HUES64 (cell line): ENCODE measurements around the gene POMT2. TPM values are rescaled to one million over a fixed set of nuclear protein-coding genes. Genes with fewer than 3 reads are reported as not detected.

Source experiments
- H3K27ac ChIP-seq: 2 replicates; pipeline ENCODE4 v1.7.0; 2013; ENCODE audit warnings: low read depth, low read length, inconsistent platforms
- H3K27me3 ChIP-seq: 2 replicates; pipeline ENCODE4 v1.6.1; 2013; ENCODE audit warnings: mild to moderate bottlenecking, low read length; ENCODE audit not compliant: insufficient read depth
- H3K36me3 ChIP-seq: 2 replicates; pipeline ENCODE4 v1.6.1; 2013; ENCODE audit warnings: mild to moderate bottlenecking, low read length; ENCODE audit not compliant: insufficient read depth
- H3K4me1 ChIP-seq: 2 replicates; pipeline ENCODE4 v1.6.1; 2013; ENCODE audit warnings: mild to moderate bottlenecking, low read length, moderate library complexity; ENCODE audit not compliant: insufficient read depth
- H3K4me3 ChIP-seq: 2 replicates; pipeline ENCODE4 v1.5.1; 2013; ENCODE audit warnings: mild to moderate bottlenecking, low read length, moderate library complexity
- H3K9ac ChIP-seq: 2 replicates; pipeline ENCODE4 v1.6.1; 2013; ENCODE audit warnings: mild to moderate bottlenecking, low read depth, low read length
- H3K9me3 ChIP-seq: 2 replicates; pipeline ENCODE4 v1.6.1; 2013; ENCODE audit warnings: low read depth, low read length; ENCODE audit not compliant: insufficient read depth
- WGBS: fragments of 150-250, 120-280 bp; methylation state at CpG from one replicate; pipeline ENCODE4 v1.1.7; 2013; ENCODE audit warnings: missing lambda C conversion rate; 5-methylcytosine and 5-hydroxymethylcytosine counted together
- polyA plus RNA-seq, 2 experiments: library from polyadenylated mRNA; stranded (reverse); fragments of 50-300 nt; gene quantifications; one replicate each; pipeline ENCODE4 v1.2.3, GENCODE V29; 2013

POMT2 gene, protein sequence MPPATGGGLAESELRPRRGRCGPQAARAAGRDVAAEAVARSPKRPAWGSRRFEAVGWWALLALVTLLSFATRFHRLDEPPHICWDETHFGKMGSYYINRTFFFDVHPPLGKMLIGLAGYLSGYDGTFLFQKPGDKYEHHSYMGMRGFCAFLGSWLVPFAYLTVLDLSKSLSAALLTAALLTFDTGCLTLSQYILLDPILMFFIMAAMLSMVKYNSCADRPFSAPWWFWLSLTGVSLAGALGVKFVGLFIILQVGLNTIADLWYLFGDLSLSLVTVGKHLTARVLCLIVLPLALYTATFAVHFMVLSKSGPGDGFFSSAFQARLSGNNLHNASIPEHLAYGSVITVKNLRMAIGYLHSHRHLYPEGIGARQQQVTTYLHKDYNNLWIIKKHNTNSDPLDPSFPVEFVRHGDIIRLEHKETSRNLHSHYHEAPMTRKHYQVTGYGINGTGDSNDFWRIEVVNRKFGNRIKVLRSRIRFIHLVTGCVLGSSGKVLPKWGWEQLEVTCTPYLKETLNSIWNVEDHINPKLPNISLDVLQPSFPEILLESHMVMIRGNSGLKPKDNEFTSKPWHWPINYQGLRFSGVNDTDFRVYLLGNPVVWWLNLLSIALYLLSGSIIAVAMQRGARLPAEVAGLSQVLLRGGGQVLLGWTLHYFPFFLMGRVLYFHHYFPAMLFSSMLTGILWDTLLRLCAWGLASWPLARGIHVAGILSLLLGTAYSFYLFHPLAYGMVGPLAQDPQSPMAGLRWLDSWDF
- polyA plus RNA-seq (2013, experiment 1 of 2), result 18.3 TPM
- polyA plus RNA-seq (2013, experiment 2 of 2), result 20.2 TPM

DNA sequence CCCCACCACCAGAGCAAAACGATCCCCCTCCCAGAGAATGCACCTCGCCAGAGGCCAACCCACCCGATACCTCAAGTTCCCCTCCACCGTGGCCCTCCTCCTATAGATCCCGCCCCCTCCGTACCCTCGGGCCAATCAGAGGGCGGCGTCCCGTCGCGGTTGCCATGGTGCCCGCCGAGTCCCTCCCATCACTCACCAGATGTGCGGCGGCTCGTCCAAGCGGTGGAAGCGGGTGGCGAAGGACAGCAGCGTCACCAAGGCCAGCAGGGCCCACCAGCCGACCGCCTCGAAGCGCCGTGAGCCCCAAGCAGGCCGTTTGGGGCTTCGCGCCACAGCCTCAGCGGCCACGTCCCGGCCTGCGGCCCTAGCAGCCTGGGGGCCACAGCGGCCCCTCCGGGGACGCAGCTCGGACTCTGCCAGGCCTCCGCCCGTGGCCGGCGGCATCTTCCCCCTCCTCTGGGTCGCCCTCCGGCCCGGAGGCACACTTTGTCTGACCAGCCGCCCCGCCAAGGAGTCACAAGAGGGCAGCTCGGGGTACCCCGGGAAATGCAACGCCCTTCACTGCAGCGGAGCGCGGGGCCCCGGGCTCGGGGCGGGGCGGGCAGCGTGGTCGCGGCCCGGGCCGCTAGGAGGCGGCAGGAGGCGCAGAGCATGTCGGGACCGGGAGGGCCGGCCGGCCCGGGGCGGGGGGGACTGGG, at the start of gene POMT2:
TSS of gene POMT2 (minus strand) at position 646 of the 698 bp plus-strand sequence. CDS start at position 444, 202 bp downstream.
- H3K36me3 ChIP-seq, result no peaks in the 10 kb centered on the region
- H3K4me3 ChIP-seq, result peak within 1 kb of the TSS; percentile 89
- peak within 1 kb of the TSS; percentile 92 for H3K9ac ChIP-seq
- H3K4me1 ChIP-seq, result peaks cover 21% of the 10 kb centered on the region
- under 1% methylated on average over 69 of the region's 69 CpGs for WGBS
- no peaks in the 10 kb centered on the region for H3K9me3 ChIP-seq
- peak within 1 kb of the TSS; percentile 96 for H3K27ac ChIP-seq
- H3K27me3 ChIP-seq, result no peaks in the 10 kb centered on the region

DNA sequence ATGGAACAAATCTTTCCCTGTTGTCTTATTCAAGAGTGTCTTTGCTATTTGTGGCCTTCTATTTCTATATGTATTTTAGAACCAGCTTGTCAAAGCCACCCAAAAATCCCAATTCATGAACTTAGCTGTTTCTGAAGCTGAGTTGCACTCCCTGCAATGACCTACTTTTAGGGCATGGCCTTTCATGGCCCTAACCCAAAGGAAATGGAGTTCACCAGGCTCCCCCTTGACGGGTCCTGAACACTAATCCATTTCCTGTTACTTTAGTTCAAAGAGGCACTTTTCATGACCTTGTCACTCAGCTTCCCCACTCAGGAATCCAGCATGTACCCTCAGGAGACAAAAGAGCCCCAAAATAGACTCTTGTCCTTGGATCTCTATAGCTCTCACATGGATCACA, 48.6 kb upstream of the POMT2 start:
- WGBS, result 74% methylated on average over 1 of the region's 1 CpG
- Histone ChIP-seq H3K9me3 (no peaks in the 10 kb centered on the region), H3K36me3 (no peaks in the 10 kb centered on the region), H3K27ac (no peak overlapping the region), H3K27me3 (no peaks in the 10 kb centered on the region), H3K9ac (no peak overlapping the region), H3K4me1 (peaks cover 6% of the 10 kb centered on the region; the same call in 1 of the 2 replicates), H3K4me3 (no peak overlapping the region)

DNA sequence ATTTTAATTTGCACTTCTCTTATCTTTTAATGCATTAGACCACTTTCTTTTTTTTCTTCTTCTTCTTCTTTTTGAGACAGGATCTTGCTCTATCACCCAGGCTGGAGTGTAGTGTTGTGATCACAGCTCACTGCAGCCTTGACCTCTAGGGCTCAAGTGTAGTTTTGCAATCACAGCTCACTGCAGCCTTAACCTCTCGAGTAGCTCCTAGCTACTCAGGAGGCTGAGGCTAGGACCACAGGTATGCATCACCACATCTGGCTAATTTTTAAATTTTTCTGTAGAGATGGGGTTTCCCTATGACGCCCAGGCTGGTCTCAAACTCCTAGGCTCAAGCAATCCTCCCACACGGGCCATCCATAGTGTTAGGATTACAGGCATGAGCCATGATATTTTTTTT, 43.5 kb upstream of the POMT2 start:
- H3K4me1 ChIP-seq, result no peaks in the 10 kb centered on the region
- H3K27ac ChIP-seq, result no peak overlapping the region
- no peak overlapping the region for H3K4me3 ChIP-seq
- no peaks in the 10 kb centered on the region for H3K36me3 ChIP-seq
- H3K9me3 ChIP-seq, result no peaks in the 10 kb centered on the region
- no peak overlapping the region for H3K9ac ChIP-seq
- no peaks in the 10 kb centered on the region for H3K27me3 ChIP-seq
- 96% methylated on average over 3 of the region's 3 CpGs for WGBS

DNA sequence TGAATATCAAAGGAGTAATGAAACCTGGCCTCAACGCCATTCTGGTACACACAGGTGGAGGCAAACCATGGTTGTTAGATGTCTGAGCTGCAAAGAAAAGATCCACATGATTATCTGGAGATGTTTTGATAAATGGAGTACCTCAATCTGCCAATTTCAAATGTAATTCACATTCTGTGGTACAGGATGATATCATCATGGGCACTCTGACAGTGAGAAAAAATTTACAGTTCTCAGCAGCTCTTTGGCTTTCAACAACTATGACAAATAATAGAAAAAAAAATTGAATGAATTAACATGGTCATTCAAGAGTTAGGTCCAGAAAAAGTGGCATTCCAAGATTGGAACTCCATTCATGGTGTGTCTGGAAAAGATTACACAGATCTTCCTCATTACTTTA, 38.9 kb upstream of the POMT2 start:
- Histone ChIP-seq H3K9me3 (no peaks in the 10 kb centered on the region), H3K4me3 (no peak overlapping the region), H3K27me3 (no peaks in the 10 kb centered on the region), H3K9ac (no peak overlapping the region), H3K27ac (no peak overlapping the region), H3K36me3 (no peaks in the 10 kb centered on the region), H3K4me1 (no peaks in the 10 kb centered on the region)
- WGBS, result 94% methylated on average over 1 of the region's 1 CpG

DNA sequence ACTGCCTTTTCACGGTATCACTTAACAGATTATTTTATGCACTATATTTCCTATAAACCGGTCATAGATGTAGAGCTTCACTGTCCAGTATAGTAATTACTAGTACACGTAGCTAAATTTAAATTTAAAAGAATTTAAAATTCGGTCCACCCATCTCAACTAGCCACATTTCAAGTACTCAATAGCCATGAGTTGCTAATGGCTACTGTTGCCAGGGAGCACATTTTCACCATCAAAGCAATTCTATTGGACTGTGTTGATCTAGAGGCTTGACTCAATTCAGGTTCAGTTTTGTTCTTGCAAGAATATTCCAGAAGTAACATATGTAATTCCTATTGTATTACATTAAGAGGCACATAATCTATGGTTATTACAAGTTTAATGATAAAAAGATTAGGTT, 36.2 kb upstream of the POMT2 start:
- H3K27me3 ChIP-seq, result no peaks in the 10 kb centered on the region
- 97% methylated on average over 4 of the region's 4 CpGs for WGBS
- no peaks in the 10 kb centered on the region for H3K9me3 ChIP-seq
- no peaks in the 10 kb centered on the region for H3K36me3 ChIP-seq
- no peak overlapping the region for H3K27ac ChIP-seq
- no peak overlapping the region for H3K9ac ChIP-seq
- H3K4me1 ChIP-seq, result no peaks in the 10 kb centered on the region
- no peak overlapping the region for H3K4me3 ChIP-seq

DNA sequence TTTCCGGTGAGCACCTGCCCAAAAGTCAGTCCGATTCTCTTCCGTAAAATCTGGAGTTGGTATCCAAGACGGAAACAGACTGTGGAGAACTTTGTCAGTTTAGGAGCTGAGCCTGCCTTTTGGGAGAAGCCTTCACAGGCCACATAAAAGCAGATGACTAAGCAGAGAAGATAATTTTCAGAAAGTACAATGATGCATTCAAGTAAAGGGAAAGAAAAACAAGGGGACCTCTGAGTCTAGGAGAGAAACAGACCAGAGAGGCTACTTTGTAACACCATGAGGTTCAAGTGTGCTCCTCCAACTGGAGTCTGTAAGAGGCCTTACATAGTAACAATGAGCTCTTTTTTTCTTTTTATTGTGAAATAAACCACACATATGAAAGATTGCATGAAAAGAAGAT, 35.1 kb upstream of the POMT2 start:
- 96% methylated on average over 4 of the region's 4 CpGs for WGBS
- Histone ChIP-seq H3K4me3 (no peak overlapping the region), H3K9ac (no peak overlapping the region), H3K36me3 (no peaks in the 10 kb centered on the region), H3K9me3 (no peaks in the 10 kb centered on the region), H3K27me3 (no peaks in the 10 kb centered on the region), H3K4me1 (no peaks in the 10 kb centered on the region), H3K27ac (no peak overlapping the region)

DNA sequence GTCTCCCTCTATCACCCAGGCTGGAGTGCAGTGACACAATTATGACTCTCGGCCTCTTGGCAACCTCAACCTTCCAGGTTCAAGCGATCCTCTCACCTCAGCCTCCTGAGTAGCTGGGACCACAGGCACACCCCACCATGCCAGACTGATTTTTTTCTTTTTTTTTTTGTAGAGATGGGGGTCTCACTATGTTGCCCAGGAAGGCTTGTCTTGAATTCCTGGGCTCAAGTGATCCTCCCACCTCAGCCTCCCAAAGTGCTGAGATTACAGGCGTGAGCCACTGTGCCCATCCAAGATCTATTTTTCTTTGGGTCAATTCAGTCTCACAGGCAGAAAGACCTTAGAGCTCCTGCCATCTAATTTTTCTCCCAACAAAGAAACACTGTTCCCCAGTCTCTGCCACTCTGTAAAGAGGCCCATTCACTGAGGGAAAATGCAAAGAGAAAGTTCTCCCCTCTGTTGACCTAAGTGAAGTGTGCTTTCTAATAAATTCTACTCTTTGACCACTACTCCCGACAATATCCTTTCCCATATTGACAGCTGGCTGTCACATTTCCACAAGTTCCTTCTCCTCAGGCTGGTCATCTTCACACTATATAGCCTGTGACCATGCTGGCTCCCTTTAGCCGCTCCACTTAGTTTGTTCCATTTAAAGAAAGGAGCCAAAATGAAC, 32.9 kb upstream of the POMT2 start:
- WGBS, result 91% methylated on average over 5 of the region's 5 CpGs
- Histone ChIP-seq H3K9me3 (no peaks in the 10 kb centered on the region), H3K4me1 (no peaks in the 10 kb centered on the region), H3K27ac (no peak overlapping the region), H3K4me3 (no peak overlapping the region), H3K27me3 (no peaks in the 10 kb centered on the region), H3K9ac (no peak overlapping the region), H3K36me3 (0 out of 2 replicates have a peak, but pooled peaks cover 2% of the 10 kb centered on the region)

DNA sequence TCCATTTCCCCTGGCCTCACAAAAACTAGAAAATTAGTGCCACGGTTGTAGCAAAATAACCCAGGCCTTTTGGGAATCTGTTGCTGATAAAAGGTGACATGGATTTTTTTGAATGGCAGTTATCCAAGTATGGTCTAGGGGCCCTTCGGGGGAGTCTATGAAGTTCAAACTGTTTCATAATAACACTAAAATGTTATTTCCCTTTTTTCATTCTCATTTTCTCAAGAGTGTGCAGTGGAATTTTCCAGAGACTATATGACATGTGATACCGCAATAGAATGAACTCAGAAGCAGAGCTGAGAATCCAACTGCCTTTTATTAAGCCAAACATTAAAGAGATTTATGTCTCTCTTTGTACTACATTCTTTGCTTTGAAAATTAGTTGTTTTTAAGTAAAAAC, 27.1 kb upstream of the POMT2 start:
- Histone ChIP-seq H3K27me3 (no peaks in the 10 kb centered on the region), H3K9me3 (no peaks in the 10 kb centered on the region), H3K4me3 (no peak overlapping the region), H3K4me1 (peaks cover 19% of the 10 kb centered on the region), H3K36me3 (0 out of 2 replicates have a peak, but pooled peaks cover 4% of the 10 kb centered on the region), H3K9ac (no peak overlapping the region), H3K27ac (no peak overlapping the region)
- 96% methylated on average over 3 of the region's 3 CpGs for WGBS

DNA sequence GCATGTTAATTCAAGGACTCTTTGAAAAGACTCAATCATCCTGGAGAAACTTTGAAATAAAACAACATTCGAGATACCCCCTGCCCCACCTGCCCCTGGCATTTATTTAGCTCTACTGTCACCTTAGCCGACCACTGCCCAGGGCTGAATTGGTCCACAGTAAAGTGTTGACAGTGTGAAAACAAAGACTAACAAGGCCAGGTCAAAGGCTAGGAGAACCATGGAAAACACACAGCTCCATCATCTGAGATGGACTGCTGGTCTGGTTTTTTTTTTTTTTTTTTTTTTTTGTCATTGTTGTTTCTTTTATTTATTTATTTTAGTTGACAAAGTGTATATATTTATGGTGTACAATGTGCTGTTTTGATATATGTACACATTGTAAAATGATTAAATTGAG, 25.8 kb upstream of the POMT2 start:
- Histone ChIP-seq H3K4me3 (no peak overlapping the region), H3K9ac (no peak overlapping the region), H3K27ac (no peak overlapping the region), H3K4me1 (peaks cover 24% of the 10 kb centered on the region), H3K9me3 (no peaks in the 10 kb centered on the region), H3K27me3 (no peaks in the 10 kb centered on the region), H3K36me3 (peaks cover 11% of the 10 kb centered on the region)
- WGBS, result 87% methylated on average over 2 of the region's 2 CpGs

DNA sequence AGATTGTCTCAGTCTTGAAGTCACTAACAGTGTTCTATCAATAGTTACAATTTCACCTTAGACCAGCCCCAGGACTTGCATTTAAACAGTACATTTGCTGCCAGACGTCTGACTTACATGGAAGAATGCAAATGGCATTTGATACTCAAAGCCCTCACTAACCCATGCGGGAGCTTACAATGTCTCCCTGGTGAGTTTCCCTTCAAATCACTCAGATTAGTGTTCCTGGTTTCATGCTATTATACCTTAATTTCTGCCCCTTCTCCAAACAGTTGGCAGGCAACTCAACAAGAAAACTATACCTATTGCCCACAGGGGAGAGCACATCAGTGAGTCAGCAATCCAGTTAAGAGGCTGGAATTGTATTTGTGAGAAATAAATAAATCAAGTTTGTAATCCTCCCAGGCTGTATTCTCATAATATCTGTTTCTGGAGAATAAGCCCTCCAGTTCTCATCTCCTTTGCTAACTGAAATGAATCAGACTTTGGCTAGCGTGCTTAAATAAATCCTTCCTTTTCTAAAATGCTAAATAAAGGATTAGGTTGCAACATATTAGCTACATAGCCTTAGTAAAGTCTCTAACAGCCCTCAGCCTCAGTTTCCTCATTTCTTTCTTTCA, 23.8 kb upstream of the POMT2 start:
- Histone ChIP-seq H3K27ac (no peak overlapping the region), H3K36me3 (peaks cover 18% of the 10 kb centered on the region)
- WGBS, result 64% methylated on average over 3 of the region's 3 CpGs

More for the DNA sequence above, 23.8 kb upstream of the POMT2 start:
- Histone ChIP-seq H3K9me3 (no peaks in the 10 kb centered on the region), H3K4me1 (peaks cover 39% of the 10 kb centered on the region), H3K4me3 (no peak overlapping the region), H3K27me3 (no peaks in the 10 kb centered on the region), H3K9ac (no peak overlapping the region)
